Omental fat pad (tissue), 4 donors: ENCODE measurements around the gene TMEM59L. TPM values are rescaled to one million over a fixed set of nuclear protein-coding genes. Genes with fewer than 3 reads are reported as not detected.
"Not testable (repeated sequence)": the region's sequence is repeated elsewhere in the genome, so short reads cannot be mapped to it uniquely, and the experiment has no call there.

ENCODE experiments used
- ATAC-seq: fragments of 150-250 bp; one replicate; pipeline ENCODE4 v1.9.1; 2016; ENCODE audit warnings: mild to moderate bottlenecking, moderate library complexity; ENCODE audit not compliant: low FRiP score
- DNase-seq: peaks from one replicate; pipeline ENCODE4 v3.0.0-alpha.2; 2019; ENCODE audit warnings: low spot score
- CTCF ChIP-seq, 3 donors: fragments of 450-650 bp; IDR thresholded peaks; one replicate each; pipeline ENCODE4 v1.5.1; 2016 to 2017; ENCODE audit warnings: antibody characterized with exemption in 3 of 3, mild to moderate bottlenecking in 3 of 3, moderate library complexity in 2 of 3
- total RNA-seq, 4 donors: library from RNA; depleted of rRNA; stranded (reverse); fragments of >200 nt; gene quantifications; one replicate each; pipeline ENCODE4 v1.1.0, GENCODE V29; 2016

TMEM59L gene
- total RNA-seq, 4 donors from 2014 or later: 0.28 to 0.79 TPM; not detected in 2

GRCh38 chr19:18589380-18590272 lies 23.0 kb upstream of the TMEM59L start:
- ATAC-seq (peak; percentile 47), DNase-seq (no peak)
- TF ChIP-seq CTCF (IDR thresholded peaks at IDR 0.05): no peak

- ATAC-seq (no peak), DNase-seq (no peak)
Measured at GRCh38 chr19:18590273-18591272, 22.1 kb upstream of the TMEM59L start.

GRCh38 chr19:18591735-18592385 lies 20.8 kb upstream of the TMEM59L start:
- no peak for ATAC-seq
- TF ChIP-seq CTCF (IDR thresholded peaks at IDR 0.05): no peak
- DNase-seq: no peak

More at GRCh38 chr19:18590273-18591272, 22.1 kb upstream of the TMEM59L start:
- no peak for TF ChIP-seq CTCF (IDR thresholded peaks at IDR 0.05)

- DNase-seq, ATAC-seq: not testable (repeated sequence)
Measured at GRCh38 chr19:18592732-18593131, 19.9 kb upstream of the TMEM59L start.

- no peak for TF ChIP-seq CTCF (IDR thresholded peaks at IDR 0.05)
- no peak for DNase-seq
- no peak for ATAC-seq
Measured at GRCh38 chr19:18593367-18594095, 19.1 kb upstream of the TMEM59L start.

- DNase-seq: no peak
- peak in 2 of 3 donors; percentile 34 to 80 for TF ChIP-seq CTCF (IDR thresholded peaks at IDR 0.05)
- peak; percentile 83 for ATAC-seq
Measured at GRCh38 chr19:18594096-18594823, 18.4 kb upstream of the TMEM59L start.
